IMR-90 (cell line): ENCODE results near the gene ELL2. TPM values are rescaled to one million over a fixed set of nuclear protein-coding genes. Genes with fewer than 3 reads are reported as not detected.

Experiments
- ATAC-seq: fragments of 200-7000 bp; cut with Tn5 transposase; 2 replicates; pipeline ENCODE4 v1.9.1; 2020; ENCODE audit warnings: low read depth, mild to moderate bottlenecking, moderate library complexity
- BruUV-seq: library from RNA; stranded (reverse); fragments of 400-500 nt; replicated peaks from 2 replicates; lab custom pipeline; 2021; lab: Mats Ljungman, UMichigan
- CTCF ChIA-PET: fragments of 300-600 bp; formaldehyde crosslinking; extraction: SDS; loops from one replicate; lab custom pipeline; 2021; ENCODE audit warnings: antibody characterized with exemption; lab: Yijun Ruan, JAX
- POLR2A ChIA-PET: fragments of 300-600 bp; sonication (Branson Sonifier 250); formaldehyde crosslinking; loops from one replicate; lab custom pipeline; 2022; ENCODE audit warnings: antibody characterized with exemption; ENCODE audit not compliant: unreplicated experiment; lab: Charles Lee
- DNase-seq: peaks from one replicate; pipeline ENCODE4 v3.0.0; 2013
- H2AFZ ChIP-seq: replicated peaks from 2 replicates; pipeline ENCODE3; 2013; ENCODE audit warnings: low read length, mild to moderate bottlenecking; ENCODE audit not compliant: poor library complexity
- H2AK5ac ChIP-seq: 2 replicates; pipeline ENCODE4 v1.6.1; 2013; ENCODE audit warnings: low read depth, low read length, inconsistent platforms
- H2AK9ac ChIP-seq: replicated peaks from 2 replicates; pipeline ENCODE3; 2013; ENCODE audit warnings: mild to moderate bottlenecking, low read depth, low read length, moderate library complexity; ENCODE audit not compliant: poor library complexity
- H2BK120ac ChIP-seq: 2 replicates; pipeline ENCODE4 v1.6.1; 2013; ENCODE audit warnings: low read depth, low read length, inconsistent platforms
- H2BK15ac ChIP-seq: 3 replicates; pipeline ENCODE4 v1.6.1; 2013; ENCODE audit warnings: low read depth, low read length, inconsistent platforms
- H2BK20ac ChIP-seq: 2 replicates; pipeline ENCODE4 v1.6.1; 2013; ENCODE audit warnings: low read depth, mild to moderate bottlenecking, inconsistent platforms, low read length, moderate library complexity
- H2BK5ac ChIP-seq: 2 replicates; pipeline ENCODE4 v1.6.1; 2013; ENCODE audit warnings: mild to moderate bottlenecking, low read depth, low read length, inconsistent platforms; ENCODE audit not compliant: poor library complexity, severe bottlenecking
- H3K14ac ChIP-seq: replicated peaks from 2 replicates; pipeline ENCODE4 v1.6.1; 2013; ENCODE audit warnings: low read depth, low read length, inconsistent platforms
- H3K18ac ChIP-seq: 2 replicates; pipeline ENCODE4 v1.6.1; 2013; ENCODE audit warnings: low read depth, low read length, control low read depth
- H3K23ac ChIP-seq: 2 replicates; pipeline ENCODE4 v1.6.1; 2013; ENCODE audit warnings: low read depth, low read length, inconsistent platforms
- H3K27ac ChIP-seq: 2 replicates; pipeline ENCODE4 v1.5.1; 2013; ENCODE audit warnings: mild to moderate bottlenecking, control low read depth, low read length; ENCODE audit not compliant: insufficient read depth
- H3K27me3 ChIP-seq: 2 replicates; pipeline ENCODE4 v1.6.1; 2013; ENCODE audit warnings: low read length; ENCODE audit not compliant: control insufficient read depth, insufficient read depth
- H3K36me3 ChIP-seq: 2 replicates; pipeline ENCODE4 v1.6.1; 2013; ENCODE audit warnings: low read length, mixed read lengths; ENCODE audit not compliant: control insufficient read depth, insufficient read depth
- H3K4ac ChIP-seq: 2 replicates; pipeline ENCODE4 v1.6.1; 2013; ENCODE audit warnings: low read depth, low read length, inconsistent platforms
- H3K4me1 ChIP-seq: 2 replicates; pipeline ENCODE4 v1.6.1; 2013; ENCODE audit warnings: low read length, mixed read lengths; ENCODE audit not compliant: control insufficient read depth, insufficient read depth
- H3K4me2 ChIP-seq: 2 replicates; pipeline ENCODE4 v1.6.1; 2013; ENCODE audit warnings: low read depth, mild to moderate bottlenecking, control low read depth, low read length, moderate library complexity
- H3K4me3 ChIP-seq: 2 replicates; pipeline ENCODE4 v1.5.1; 2013; ENCODE audit warnings: low read depth, mild to moderate bottlenecking, control low read depth, low read length, moderate library complexity; ENCODE audit not compliant: insufficient read depth
- H3K56ac ChIP-seq: 2 replicates; pipeline ENCODE4 v1.6.1; 2013; ENCODE audit warnings: low read length, inconsistent platforms; ENCODE audit not compliant: insufficient read depth; ENCODE audit errors: extremely low read depth
- H3K79me1 ChIP-seq, 2 experiments: 2 replicates each; pipeline ENCODE4 v1.6.1; 2013; ENCODE audit warnings: low read length in 2 of 2, inconsistent platforms in 1 of 2, low read depth in 1 of 2
- H3K9ac ChIP-seq: 2 replicates; pipeline ENCODE4 v1.6.1; 2013; ENCODE audit warnings: low read depth, low read length, control low read depth
- H3K9me1 ChIP-seq: 2 replicates; pipeline ENCODE4 v1.6.1; 2013; ENCODE audit warnings: low read length, inconsistent platforms; ENCODE audit not compliant: insufficient read depth
- H3K9me3 ChIP-seq: 2 replicates; pipeline ENCODE4 v1.6.1; 2013; ENCODE audit warnings: low read length; ENCODE audit not compliant: control insufficient read depth, insufficient read depth
- H4K20me1 ChIP-seq: 2 replicates; pipeline ENCODE4 v1.6.1; 2013; ENCODE audit warnings: low read length, inconsistent platforms; ENCODE audit not compliant: insufficient read depth
- H4K5ac ChIP-seq: 2 replicates; pipeline ENCODE4 v1.6.1; 2013; ENCODE audit warnings: mild to moderate bottlenecking, low read depth, low read length, control low read depth
- H4K8ac ChIP-seq, 2 experiments: 2 replicates each; pipeline ENCODE4 v1.6.1; 2013; ENCODE audit warnings: low read depth in 2 of 2, low read length in 2 of 2, control low read depth in 1 of 2, inconsistent platforms in 1 of 2
- H4K91ac ChIP-seq: 2 replicates; pipeline ENCODE4 v1.6.1; 2013; ENCODE audit warnings: low read depth, low read length, inconsistent platforms; ENCODE audit not compliant: insufficient read depth
- BHLHE40 ChIP-seq: fragments of 150-350 bp; IDR thresholded peaks from 2 replicates; pipeline ENCODE4 v1.6.1; 2016; ENCODE audit warnings: mild to moderate bottlenecking, low read depth, low read length
- CEBPB ChIP-seq: IDR thresholded peaks from 2 replicates; pipeline ENCODE4 v1.6.1; 2012; ENCODE audit warnings: low read depth, low read length, improper control_type of control experiment
- CHD1 ChIP-seq: IDR thresholded peaks from 2 replicates; pipeline ENCODE4 v1.6.1; 2012; ENCODE audit warnings: low read depth, low read length, improper control_type of control experiment
- FOS ChIP-seq: fragments of 150-350 bp; IDR thresholded peaks from 2 replicates; pipeline ENCODE4 v1.6.1; 2016; ENCODE audit warnings: low read depth, low read length
- MAFK ChIP-seq: IDR thresholded peaks from 2 replicates; pipeline ENCODE4 v1.6.1; 2012; ENCODE audit warnings: low read depth, low read length, improper control_type of control experiment
- MAZ ChIP-seq: IDR thresholded peaks from 2 replicates; pipeline ENCODE4 v1.6.1; 2012; ENCODE audit warnings: low read depth, mild to moderate bottlenecking, low read length, improper control_type of control experiment, moderate library complexity, borderline replicate concordance
- MXI1 ChIP-seq: IDR thresholded peaks from 2 replicates; pipeline ENCODE4 v1.6.1; 2012; ENCODE audit warnings: low read depth, mild to moderate bottlenecking, low read length, moderate library complexity, borderline replicate concordance
- NFE2L2 ChIP-seq: fragments of 150-350 bp; IDR thresholded peaks from 2 replicates; pipeline ENCODE4 v1.6.1; 2016; ENCODE audit warnings: low read depth, mild to moderate bottlenecking, low read length
- POLR2A ChIP-seq: IDR thresholded peaks from 2 replicates; pipeline ENCODE4 v1.6.1; 2012; ENCODE audit warnings: mild to moderate bottlenecking, low read depth, low read length
- RAD21 ChIP-seq: IDR thresholded peaks from 2 replicates; pipeline ENCODE4 v1.6.1; 2012; ENCODE audit warnings: low read length, improper control_type of control experiment
- RCOR1 ChIP-seq: IDR thresholded peaks from 2 replicates; pipeline ENCODE4 v1.6.1; 2012; ENCODE audit warnings: mild to moderate bottlenecking, low read length, improper control_type of control experiment; ENCODE audit not compliant: insufficient replicate concordance
- RFX5 ChIP-seq: IDR thresholded peaks from 2 replicates; pipeline ENCODE4 v1.8.0; 2012; ENCODE audit warnings: low read depth, mild to moderate bottlenecking, low read length, moderate library complexity
- SMC3 ChIP-seq: fragments of 150-350 bp; IDR thresholded peaks from 2 replicates; pipeline ENCODE4 v1.6.1; 2016; ENCODE audit warnings: low read depth, mild to moderate bottlenecking, antibody characterized with exemption, low read length, moderate library complexity
- WGBS, 2 experiments: methylation state at CpG; one replicate each; pipeline versions ENCODE4 v1.1.5 to v1.1.7; 2013; ENCODE audit warnings: missing lambda C conversion rate in 2 of 2; ENCODE audit not compliant: insufficient read length in 1 of 2; ENCODE audit errors: extremely low coverage in 2 of 2; 5-methylcytosine and 5-hydroxymethylcytosine counted together
- dilution Hi-C: fragments of 300-500 bp; cut with HindIII; formaldehyde crosslinking; loops from one replicate; pipeline ENCODE4 v1.14.3; 2018; ENCODE audit warnings: low sequenced_read_pairs; ENCODE audit not compliant: unreplicated experiment
- in situ Hi-C: fragments of 300-500 bp; cut with MboI; formaldehyde crosslinking; loops from 3 replicates; pipeline ENCODE4 v1.14.3; 2019; ENCODE audit warnings: low sequenced_read_pairs, inconsistent platforms, mixed read lengths
- intact Hi-C: fragments of 100-400 bp; cut with micrococcal nuclease; formaldehyde crosslinking; loops from 2 replicates; pipeline ENCODE4 v1.10.0; 2022
- polyA plus RNA-seq, 3 experiments: library from polyadenylated mRNA; depleted of rRNA; stranded (reverse); fragments of >200 nt; gene quantifications; 2 replicates each; pipeline ENCODE4 v1.2.3, GENCODE V29; 2012; ENCODE audit warnings: low replicate concordance in 1 of 3
- total RNA-seq: library from RNA; depleted of rRNA; stranded (reverse); fragments of >200 nt; gene quantifications from 2 replicates; pipeline ENCODE4 v1.2.3, GENCODE V29; 2012
- TF ChIP-seq, protein P1 (sequence below): fragments of 150-350 bp; IDR thresholded peaks from 2 replicates; pipeline ENCODE4 v1.6.1; 2017; ENCODE audit warnings: mild to moderate bottlenecking, antibody characterized with exemption, low read length, low read depth
- TF ChIP-seq, protein P2 (sequence below): fragments of 150-350 bp; IDR thresholded peaks from 2 replicates; pipeline ENCODE4 v1.6.1; 2016; ENCODE audit warnings: low read depth, mild to moderate bottlenecking, low read length, moderate library complexity, borderline replicate concordance
- TF ChIP-seq, protein P3 (sequence below): conservative IDR thresholded peaks from 2 replicates; pipeline ENCODE4 v1.5.1; 2012; ENCODE audit warnings: mild to moderate bottlenecking, low read depth, low read length, improper control_type of control experiment

ELL2 gene
- total and polyA plus RNA-seq, 2 of the 4 experiments (the other 2 are of a cell fraction) = 61.4 to 92.5 TPM

DNA sequence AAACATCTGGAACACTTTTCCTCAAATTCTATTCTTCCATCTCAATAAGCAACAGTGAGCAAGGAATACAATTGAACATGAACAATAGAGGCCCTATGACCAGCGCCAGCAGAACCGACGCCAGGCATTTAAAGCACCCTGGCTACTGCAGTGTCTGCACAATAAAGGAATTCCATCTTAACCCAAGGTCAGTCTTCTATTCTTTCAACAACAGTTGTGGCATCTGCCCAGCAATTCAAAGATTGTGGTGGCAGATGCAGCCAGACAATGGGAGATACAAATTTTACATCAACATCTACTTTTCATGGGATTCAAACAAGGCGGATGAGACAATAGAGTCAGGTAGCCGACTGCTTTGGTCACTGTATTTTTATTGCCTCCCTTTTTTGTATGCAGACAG lies 65.9 kb downstream of the ELL2 start:
- no peak overlapping the region for H3K4me2 ChIP-seq
- in situ Hi-C loops = no loop called here

More for the DNA sequence above, 65.9 kb downstream of the ELL2 start:
- TF ChIP-seq MAZ (no peak), CHD1 (no peak), RAD21 (no peak), RFX5 (no peak), CEBPB (no peak), MXI1 (no peak), SMC3 (no peak), MAFK (no peak), BHLHE40 (no peak), FOS (no peak), POLR2A (no peak; the same call in 1 of the 2 replicates), NFE2L2 (no peak), RCOR1 (no peak)
- TF ChIP-seq, protein P1, sequence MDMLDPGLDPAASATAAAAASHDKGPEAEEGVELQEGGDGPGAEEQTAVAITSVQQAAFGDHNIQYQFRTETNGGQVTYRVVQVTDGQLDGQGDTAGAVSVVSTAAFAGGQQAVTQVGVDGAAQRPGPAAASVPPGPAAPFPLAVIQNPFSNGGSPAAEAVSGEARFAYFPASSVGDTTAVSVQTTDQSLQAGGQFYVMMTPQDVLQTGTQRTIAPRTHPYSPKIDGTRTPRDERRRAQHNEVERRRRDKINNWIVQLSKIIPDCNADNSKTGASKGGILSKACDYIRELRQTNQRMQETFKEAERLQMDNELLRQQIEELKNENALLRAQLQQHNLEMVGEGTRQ = no peak
- TF ChIP-seq, protein P2, sequence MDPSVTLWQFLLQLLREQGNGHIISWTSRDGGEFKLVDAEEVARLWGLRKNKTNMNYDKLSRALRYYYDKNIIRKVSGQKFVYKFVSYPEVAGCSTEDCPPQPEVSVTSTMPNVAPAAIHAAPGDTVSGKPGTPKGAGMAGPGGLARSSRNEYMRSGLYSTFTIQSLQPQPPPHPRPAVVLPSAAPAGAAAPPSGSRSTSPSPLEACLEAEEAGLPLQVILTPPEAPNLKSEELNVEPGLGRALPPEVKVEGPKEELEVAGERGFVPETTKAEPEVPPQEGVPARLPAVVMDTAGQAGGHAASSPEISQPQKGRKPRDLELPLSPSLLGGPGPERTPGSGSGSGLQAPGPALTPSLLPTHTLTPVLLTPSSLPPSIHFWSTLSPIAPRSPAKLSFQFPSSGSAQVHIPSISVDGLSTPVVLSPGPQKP = no peak
- TF ChIP-seq, protein P3, sequence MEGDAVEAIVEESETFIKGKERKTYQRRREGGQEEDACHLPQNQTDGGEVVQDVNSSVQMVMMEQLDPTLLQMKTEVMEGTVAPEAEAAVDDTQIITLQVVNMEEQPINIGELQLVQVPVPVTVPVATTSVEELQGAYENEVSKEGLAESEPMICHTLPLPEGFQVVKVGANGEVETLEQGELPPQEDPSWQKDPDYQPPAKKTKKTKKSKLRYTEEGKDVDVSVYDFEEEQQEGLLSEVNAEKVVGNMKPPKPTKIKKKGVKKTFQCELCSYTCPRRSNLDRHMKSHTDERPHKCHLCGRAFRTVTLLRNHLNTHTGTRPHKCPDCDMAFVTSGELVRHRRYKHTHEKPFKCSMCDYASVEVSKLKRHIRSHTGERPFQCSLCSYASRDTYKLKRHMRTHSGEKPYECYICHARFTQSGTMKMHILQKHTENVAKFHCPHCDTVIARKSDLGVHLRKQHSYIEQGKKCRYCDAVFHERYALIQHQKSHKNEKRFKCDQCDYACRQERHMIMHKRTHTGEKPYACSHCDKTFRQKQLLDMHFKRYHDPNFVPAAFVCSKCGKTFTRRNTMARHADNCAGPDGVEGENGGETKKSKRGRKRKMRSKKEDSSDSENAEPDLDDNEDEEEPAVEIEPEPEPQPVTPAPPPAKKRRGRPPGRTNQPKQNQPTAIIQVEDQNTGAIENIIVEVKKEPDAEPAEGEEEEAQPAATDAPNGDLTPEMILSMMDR = no peak
- POLR2A ChIA-PET = no interaction called here
- no peaks in the 10 kb centered on the region for H3K27me3 ChIP-seq
- H2AK9ac ChIP-seq = no peak overlapping the region
- peaks cover 20% of the 10 kb centered on the region; the same call in 1 of the 2 replicates for H4K20me1 ChIP-seq
- H2BK120ac ChIP-seq = no peak overlapping the region
- H3K36me3 ChIP-seq = peaks cover 66% of the 10 kb centered on the region
- H2AK5ac ChIP-seq = no peak overlapping the region
- CTCF ChIA-PET = no interaction called here
- no peak overlapping the region for H3K27ac ChIP-seq
- no peak overlapping the region for H3K56ac ChIP-seq
- H3K9me3 ChIP-seq = no peaks in the 10 kb centered on the region
- H4K91ac ChIP-seq = no peak overlapping the region
- dilution Hi-C loops (no loop called here), intact Hi-C loops (no loop called here)
- no peak overlapping the region for H4K8ac ChIP-seq
- DNase-seq (no peak), ATAC-seq (no peak)
- peaks cover 5% of the 10 kb centered on the region; the same call in 1 of the 2 replicates for H3K4me1 ChIP-seq
- BruUV-seq = no TSS peak
- no peak overlapping the region for H2BK15ac ChIP-seq
- H3K79me1 ChIP-seq = peaks cover 21 to 61% of the 10 kb centered on the region in 2 experiments
- H3K9ac ChIP-seq = no peak overlapping the region
- H3K4ac ChIP-seq = no peak overlapping the region
- H3K14ac ChIP-seq = no peak overlapping the region
- H3K23ac ChIP-seq = no peak overlapping the region
- H4K5ac ChIP-seq = no peak overlapping the region
- no peak overlapping the region for H3K4me3 ChIP-seq
- no peak overlapping the region for H2BK5ac ChIP-seq
- no peak overlapping the region for H2BK20ac ChIP-seq
- H2AFZ ChIP-seq = no peak overlapping the region
- H3K9me1 ChIP-seq = peaks cover 12% of the 10 kb centered on the region
- H3K18ac ChIP-seq = no peak overlapping the region
- WGBS, 2 experiments = 87% methylated on average over 3 of the region's 5 CpGs; no CpG with 5 or more reads in 1 of the 2 experiments
